Measurements from ENCODE around the gene SSR4.

- TF ChIP-seq POLR2AphosphoS5 (IDR thresholded peaks at IDR 0.05; ENCODE audit: low read depth) (no peak), CTCF (IDR thresholded peaks at IDR 0.05; ENCODE audit: insufficient read depth, low read length) (no peak), GABPA (IDR thresholded peaks at IDR 0.05; ENCODE audit: low read depth) (no peak)
Measured at GRCh38 chrX:153779891-153780677, 14.4 kb upstream of the SSR4 start.
